Measurements from ENCODE around the gene TNRC6B.

The TNRC6B gene

DNA sequence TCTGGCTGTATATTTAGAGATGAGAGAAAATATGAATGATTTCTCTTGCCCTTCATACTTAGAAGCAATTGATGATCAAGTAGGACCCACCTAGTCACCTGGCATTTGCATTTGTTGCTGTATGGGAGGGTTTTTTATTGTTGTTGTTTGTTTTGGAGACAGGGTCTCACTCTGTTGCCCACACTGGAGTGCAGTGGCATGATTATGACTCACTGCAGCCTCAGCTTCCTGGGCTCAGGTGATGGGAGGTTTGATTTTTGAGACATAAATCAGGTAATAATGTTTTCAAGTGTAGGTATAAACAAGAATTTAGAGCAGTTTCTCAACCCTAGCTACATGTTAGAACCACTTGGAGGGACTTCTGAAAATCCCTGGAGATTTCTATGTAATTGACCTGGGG, 63.0 kb downstream of the TNRC6B start:
- no peak for DNase-seq

DNA sequence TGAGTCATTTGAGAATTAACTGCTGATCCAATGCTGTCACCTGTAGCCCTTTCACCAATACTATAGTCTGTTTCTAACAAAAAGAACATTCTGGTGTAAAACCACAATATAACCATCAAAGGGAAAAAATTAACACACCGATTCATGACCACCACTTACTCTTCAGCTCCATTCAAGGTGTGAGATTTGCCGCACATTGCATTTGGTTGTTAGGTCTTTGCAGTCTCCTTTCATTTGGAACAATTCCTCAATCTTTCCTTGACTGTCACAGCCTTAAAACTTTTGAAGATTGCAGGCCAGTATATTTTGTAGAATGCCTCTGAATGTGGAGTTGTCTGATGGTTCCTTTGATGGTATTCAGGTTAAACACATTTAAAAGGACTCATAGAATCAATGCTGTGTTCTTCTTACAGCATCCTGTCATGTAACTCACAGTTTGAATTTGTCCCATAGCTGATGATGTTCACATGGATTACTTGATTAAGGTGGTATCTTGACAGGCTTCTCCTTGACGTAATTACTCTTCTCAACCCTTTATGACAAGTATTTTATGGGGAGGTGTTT, 63.6 kb downstream of the TNRC6B start:
- no peak for DNase-seq

DNA sequence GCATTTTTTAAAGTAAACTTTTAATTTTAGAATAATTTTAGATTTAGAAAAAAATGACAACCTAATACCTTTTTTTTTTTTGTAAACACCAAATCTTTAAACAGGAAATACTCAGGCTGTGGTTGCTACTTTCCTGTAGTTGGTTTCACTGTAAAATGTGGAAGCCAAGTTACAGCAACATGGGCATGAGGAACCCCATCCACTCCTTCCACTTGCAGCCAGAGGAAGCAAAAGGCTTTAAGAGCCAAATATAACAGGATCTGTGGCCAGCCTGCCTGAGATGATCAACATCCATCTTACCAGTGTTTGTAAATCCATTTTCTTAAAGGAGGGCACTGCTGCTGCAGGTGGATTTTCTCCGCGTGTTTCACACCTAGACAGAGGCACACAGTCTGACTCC, 66.2 kb downstream of the TNRC6B start:
- DNase-seq = no peak

DNA sequence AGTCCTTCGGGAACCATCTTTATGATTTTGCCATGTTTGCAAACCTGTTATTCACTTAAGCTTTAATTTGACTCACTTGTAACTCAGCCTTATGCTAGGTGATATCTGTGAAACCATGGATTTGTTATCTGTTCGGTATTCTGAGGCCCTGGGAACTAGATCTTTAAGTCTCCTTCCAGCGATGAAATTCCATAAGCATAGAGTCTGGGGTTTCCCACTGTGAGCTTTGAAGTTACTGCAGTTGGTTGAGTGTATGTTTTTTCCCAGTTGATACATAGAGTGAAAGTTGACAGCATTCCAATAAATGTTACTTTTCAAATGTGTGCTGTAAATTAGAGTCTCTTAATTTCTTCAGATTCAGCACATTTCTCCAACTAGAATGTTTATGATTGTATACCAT, 66.9 kb downstream of the TNRC6B start:
- DNase-seq = no peak

DNA sequence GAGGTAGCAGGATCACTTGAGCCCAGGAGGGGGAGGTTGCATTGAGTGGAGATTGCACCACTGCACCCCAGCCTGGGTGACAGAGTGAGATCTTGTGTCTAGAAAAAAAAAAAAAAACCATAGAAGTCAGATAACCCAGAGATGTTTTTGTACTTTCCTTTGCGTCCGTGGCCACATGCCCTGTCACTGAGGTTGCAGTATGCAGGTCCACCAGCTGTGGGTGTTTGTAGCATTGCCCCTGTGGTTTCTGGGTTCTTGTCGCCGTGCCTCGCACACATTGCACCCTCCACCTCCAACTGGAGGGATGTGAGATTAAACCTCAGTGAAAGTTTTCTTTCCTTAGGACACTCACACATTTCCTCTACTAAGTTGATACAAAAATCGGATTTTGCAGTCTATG, 70.3 kb downstream of the TNRC6B start:
- no peak for DNase-seq

DNA sequence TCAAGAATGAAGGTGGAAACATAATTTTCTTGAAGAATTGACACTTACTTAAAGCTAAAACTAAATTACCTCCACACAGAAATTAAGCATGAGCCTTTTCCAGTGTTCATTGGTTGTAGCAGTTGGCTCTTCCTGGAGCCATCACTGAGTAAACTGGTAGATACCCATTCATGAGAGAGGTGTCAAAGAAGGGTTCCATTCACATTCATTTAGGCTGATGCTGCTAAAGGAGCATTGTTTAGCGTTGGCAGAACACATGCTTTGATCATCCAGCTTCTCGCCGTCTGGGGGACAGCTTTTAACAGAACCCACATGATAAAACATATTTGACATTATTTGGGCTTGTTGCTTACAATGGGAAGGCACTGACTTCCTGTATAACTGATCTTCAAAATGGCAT, 71.6 kb downstream of the TNRC6B start:
- no peak for DNase-seq

DNA sequence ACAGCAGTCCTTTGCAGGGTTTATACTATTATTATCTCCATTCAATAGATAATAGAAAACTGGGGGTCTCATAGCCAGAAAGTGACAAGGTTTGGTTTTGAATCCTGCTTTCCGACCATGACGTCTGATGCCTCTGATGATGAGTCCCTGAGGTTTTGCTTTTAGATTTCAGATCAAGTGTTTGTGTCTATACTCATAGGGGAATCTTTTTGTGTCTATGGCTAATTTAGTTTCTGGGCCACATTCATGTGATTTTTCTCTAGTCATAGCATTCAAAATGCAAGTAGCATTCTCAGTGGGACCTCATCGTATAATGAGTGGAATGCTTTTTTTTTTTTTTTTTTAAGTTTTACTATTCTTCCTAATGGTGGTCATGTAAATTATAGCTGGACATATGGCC, 72.9 kb downstream of the TNRC6B start:
- DNase-seq = no peak

DNA sequence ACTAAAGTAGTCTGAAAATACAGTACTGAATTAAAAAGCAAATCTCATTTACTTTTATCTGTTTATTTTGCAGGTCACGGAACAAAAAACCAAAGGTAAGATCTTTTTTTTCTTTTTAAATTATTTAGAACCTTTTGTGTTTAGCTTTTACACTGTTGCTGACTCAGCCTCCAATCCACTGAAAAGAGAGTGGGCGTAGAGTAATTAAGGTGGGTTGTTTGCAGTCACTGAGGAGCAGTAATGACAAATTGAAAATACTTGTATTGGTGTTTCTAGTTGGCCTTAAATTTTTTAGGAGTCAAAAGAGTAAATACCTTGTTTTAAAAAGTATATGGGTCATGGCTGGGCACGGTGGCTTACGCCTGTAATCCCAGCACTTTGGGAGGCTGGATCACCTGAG, 73.4 kb downstream of the TNRC6B start:
- no peak for DNase-seq

DNA sequence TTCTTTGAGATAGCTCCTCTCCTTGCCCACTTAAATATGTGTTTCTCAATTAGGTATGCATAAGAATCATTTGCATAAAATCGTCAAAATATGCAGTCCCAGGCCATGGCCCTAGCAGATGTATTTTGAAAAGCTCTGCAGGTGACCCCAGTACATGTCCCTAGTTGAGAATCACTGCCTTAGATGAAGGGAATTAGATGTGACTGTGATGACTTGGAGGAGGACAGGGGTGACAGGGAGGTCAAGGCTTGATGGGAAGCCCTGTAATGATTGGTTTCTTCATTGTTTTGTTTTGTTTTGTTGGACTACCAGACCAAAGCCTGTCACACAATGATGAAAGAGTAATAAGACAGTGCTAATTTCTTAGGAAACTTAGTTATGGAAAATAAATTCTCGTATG, 74.4 kb downstream of the TNRC6B start:
- no peak for DNase-seq

DNA sequence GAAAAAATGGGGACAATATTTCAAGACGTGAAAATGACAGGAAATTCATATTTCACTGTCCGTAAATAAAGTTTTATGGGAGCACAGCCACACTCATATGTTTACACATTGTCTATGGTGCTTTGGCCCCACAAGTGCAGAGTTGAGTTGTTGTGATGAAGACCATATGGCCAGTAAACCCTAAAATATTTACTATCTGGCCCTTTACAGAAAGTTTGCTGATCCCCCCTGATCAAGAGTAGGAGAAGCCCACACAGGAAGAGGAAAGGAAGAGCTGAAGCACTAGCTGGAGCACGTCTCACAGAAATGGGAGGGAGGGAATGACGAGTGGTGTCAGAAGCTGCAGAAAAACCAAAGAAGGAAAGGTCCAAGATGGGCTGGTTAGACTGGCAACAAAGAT, 78.8 kb downstream of the TNRC6B start:
- no peak for DNase-seq

DNA sequence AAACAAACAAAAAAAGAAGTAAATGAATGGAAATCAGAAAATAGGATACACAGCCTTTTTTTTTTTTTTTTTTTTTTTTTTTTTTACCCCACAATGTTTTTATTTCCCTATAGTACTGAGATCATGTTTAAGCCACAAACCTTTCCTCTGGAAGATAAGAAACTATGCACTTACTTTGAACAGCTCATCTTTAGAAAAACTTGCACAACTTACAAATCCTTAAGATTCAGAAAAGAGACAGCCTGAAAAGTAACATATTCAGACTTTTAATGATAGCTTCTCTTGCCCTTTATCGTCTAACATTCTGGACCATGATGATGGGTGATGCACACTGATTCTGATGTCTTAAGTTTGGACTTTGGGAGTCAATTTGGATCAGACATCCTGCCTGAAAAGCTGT, 80.3 kb downstream of the TNRC6B start:
- no peak for DNase-seq

DNA sequence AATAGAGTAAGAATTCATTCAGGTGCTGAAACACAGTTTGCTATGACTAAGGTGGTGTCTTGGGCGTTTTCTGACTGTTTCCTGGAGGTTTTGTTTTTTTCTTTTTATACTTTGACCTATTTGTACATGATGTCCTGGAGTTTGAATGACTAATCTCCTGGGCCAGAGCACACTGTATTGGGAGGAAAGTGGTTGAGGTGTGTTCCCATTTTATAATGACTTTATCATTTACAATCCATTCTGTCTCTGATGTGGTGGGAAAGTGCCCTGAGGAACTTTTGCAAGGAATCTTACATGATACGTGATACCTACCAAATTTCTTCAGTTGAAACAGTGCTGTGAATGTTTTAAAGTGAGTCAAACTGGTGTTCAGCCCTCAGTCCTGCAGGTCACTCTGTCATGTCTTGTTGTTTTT, 80.8 kb downstream of the TNRC6B start:
- no peak for DNase-seq

DNA sequence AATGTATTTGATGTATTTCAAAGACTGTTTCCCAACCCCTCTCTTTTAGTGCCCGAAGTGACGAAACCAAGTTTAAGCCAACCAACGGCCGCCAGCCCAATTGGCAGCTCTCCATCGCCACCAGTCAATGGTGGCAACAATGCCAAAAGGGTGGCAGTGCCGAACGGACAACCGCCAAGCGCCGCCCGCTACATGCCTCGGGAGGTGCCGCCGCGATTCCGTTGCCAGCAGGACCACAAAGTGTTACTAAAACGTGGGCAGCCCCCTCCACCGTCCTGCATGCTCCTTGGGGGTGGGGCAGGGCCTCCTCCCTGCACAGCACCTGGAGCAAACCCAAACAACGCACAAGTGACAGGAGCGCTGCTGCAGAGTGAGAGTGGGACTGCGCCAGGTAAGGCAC, 84.1 kb downstream of the TNRC6B start:
- no peak for DNase-seq

DNA sequence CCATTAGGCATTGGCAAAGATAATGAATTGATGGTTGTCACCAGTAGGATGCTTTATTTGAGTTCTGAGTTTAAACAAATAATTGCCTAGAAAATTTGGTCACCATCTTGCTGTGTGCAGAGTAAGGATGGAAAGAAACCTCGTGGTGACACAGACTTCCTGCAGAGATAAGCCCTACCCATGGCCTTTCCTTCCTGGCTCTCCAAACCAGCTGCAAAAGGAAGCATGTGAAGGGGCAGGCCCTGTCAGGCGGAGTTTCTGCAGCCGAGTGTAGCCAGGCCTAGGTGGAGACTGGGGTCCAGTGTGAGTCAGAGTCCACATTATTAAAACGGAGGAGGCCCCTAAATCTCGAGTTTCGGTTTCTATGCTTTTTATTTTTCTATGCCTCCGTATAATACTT, 85.5 kb downstream of the TNRC6B start:
- no peak for DNase-seq

DNA sequence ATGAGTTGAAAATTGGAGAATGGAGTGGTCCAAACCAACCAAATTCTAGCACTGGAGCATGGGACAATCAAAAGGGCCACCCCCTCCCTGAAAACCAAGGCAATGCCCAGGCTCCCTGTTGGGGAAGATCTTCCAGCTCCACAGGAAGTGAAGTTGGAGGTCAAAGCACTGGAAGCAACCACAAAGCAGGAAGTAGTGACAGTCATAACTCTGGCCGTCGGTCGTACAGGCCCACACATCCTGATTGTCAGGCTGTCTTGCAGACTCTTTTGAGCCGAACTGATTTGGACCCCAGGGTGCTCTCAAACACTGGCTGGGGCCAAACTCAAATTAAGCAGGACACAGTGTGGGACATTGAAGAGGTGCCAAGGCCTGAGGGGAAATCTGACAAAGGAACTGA, 88.1 kb downstream of the TNRC6B start:
- no peak for DNase-seq

DNA sequence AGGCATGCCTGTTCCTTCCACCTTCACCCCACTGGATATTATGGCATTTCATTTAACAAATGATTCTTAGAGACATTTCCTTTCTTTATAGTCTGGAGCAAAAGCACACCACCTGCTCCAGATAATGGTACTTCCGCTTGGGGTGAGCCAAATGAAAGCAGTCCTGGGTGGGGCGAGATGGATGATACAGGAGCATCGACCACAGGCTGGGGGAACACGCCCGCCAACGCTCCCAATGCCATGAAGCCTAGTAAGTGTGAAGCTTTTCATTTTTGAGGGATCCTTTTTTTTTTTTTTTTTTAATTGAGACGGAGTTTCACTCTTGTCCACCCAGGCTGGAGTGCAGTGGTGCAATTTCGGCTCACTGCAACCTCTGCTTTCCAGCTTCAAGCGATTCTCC, 92.3 kb downstream of the TNRC6B start:
- DNase-seq = no peak

DNA sequence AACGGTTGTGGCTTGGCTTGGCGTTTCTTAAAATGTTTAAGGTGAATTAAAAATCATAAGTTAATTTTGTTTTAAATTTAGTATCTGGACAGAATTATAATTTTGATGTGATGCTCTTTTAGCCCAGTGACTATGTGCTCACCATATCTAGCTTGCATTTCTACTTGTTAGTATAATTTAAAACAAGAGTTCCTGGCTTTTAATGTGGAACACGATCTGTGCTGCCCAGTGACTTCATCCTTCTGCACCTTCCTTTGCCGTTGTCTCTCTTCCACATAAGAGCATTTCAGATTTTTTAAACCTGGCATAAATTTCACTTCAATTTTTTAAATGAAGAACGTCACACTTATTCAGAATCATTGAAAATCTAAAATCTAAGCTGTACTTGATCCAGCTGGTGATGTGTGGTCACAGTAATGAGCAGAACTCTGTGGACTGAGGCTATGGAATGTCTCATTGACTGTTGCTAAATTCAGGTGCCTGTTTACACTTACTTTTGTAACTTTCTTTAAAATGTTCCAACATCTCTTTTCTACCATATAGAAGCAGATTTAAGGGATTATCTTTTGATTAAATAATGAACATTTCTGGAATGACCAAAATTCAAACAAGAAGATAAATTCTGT, 93.1 kb downstream of the TNRC6B start:
- no peak for DNase-seq

DNA sequence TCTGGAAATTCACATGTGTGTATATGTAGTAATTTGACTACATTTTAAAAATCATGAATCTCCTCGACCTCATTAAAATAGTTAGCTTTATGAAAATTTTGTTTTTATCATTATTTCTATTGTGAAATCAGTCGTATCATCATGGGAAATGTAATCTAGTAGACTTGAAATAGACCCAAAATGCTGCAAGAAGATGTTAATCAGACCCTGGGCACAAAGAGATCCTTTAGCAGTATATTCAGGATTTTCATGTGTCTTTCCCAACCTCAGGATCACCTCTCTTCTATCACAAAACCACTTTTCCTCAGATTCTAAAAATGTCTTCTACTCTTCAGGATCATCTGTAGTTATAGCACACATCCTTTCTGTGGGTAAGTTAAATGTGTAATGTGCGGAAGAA, 93.7 kb downstream of the TNRC6B start:
- DNase-seq = no peak

DNA sequence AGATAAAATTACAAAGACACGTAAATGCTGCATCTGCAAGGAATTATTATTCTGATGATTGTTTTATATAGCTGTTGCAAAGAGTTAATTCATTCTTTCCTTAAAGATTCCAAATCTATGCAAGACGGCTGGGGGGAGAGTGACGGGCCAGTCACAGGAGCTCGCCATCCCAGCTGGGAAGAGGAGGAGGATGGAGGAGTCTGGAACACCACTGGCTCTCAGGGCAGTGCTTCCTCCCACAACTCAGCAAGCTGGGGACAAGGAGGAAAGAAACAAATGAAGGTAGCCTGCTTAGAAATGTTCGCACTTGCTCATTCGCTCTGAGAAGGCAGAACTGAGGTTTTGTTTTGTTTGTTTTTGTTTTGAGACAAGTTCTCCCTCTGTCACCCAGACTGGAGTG, 95.6 kb downstream of the TNRC6B start:
- no peak for DNase-seq

DNA sequence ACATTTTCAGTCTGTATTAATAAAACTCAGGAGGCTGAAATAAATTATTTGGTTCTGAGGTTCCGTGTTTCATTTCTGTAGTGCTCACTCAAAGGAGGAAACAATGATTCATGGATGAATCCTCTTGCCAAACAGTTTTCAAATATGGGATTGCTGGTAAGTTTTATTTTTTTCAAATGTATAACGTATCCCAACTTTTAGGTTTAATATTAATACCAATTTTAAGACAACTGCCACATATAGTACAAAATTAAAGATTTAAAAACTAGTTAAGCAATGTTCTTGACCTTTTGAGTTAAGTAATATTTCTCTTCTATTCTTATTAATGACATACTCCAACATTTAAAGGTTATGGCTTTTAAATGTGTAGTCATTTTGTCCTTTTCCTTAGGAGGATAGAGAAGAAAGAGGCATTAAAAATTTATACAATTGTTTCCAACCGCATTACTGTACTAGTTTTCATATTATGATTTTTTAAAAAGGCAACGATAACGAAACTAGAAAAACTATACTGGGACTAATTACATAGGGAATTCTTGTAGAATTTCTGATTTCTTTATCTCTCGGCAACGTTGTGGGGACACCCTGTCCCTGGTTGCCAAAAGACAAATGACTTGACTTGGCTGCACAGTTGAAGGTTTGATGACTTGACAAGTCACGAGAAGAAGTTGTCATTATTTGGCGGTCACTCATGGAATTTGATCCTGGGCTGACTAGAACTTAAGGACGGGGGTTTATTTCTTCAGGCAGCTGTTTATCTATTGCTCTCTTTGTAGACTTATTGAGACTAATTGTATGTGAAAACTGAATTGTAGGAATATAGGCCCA, 99.5 kb downstream of the TNRC6B start:
- DNase-seq = no peak

DNA sequence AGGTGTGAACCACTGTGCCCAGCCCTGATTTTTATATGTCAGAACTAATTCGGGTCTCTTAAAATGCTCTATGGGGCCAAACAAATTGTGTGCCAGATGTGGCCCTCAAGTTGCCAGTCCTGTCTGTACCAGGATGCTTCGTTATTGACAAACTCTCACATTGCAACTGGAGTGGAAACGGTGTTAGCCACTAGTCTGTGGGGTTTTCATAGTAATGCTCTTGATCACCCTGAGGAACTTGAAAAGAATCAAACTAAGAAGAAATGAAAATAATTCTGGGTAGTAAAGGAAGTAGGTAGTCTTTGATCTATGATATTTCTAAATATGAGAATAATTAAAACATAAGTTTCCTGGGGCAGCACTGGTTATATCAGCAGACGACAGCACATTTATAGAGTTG, 101.3 kb downstream of the TNRC6B start:
- DNase-seq = no peak

DNA sequence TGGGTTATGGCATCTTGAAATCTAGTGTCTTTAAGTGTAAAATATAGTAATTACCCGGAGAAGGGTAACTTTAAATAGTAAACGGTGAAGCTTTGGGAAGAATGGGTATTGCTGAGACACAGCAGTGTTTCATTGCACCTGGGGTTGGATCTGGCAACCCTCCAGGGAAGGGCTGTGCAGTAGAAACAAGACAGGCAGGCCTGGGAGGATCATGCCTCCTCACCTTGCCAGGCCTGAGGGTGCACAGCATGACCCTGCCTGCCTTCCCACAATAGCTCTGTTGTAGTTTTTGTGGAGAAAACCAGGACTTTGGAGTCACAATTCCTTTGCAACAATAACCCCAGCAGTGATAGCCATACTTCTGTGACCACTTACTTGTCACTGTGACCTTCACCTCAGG, 104.0 kb downstream of the TNRC6B start:
- no peak for DNase-seq

DNA sequence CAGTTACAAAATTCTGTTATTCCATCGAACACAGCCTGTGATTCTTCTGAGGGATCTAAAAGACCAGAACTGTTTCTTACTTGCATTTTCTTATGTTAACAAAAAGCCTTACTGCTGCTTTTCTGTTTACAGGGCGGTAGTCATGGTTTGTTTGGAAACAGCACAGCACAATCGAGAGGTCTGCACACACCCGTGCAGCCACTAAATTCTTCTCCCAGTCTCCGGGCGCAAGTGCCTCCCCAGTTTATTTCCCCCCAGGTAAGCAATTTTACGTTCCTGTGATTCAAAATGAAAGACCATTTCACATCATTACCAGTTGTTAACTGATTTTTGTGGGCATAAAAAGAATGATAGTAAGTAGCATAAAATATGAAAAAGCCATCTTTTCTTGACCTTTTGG, 107.8 kb downstream of the TNRC6B start:
- no peak for DNase-seq

DNA sequence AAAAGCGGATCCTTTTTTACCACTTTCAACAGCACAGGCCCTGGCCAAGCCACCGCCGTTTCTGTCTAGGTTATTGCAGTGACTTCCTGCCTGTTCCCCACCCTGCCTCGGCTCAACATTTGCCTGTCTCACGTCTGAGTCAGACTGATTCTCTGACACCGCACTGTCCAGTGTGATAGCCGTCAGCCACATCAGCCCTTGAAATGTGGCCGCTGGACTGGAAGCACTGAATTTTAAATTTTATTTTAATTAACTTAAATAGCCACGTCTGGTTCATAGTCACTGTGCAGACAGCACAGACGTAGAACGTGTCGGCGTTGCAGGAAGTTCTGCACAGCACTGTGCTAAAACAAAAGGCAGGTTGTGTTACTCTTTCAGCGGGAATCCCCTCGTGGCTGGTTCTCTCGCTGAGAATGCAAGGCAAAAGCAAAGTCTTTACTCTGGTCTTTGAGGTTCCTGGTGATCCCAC, 112.3 kb downstream of the TNRC6B start:
- DNase-seq = no peak

DNA sequence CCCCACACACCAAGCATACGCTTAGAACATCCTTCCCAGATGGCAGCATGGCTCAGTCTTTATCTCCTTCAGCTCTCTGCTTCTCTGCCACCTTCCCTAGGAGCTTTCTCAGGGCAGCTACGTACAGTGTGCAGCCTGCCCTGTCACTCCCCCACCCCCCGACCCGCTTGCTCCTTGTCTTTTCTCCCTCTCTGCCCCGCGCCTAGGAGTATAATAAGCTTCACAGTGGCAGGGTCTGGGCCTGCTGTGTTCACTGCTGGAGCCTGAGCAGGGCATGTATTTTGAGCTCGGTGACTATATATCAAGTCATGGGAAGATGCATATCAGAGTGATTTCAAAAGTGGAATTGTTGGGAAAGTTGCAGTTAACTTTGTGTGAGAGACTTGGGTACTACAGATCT, 112.8 kb downstream of the TNRC6B start:
- no peak for DNase-seq

All from NCI-H187 treated with DMSO at 0.1 percent for 48 hours (cell line).